Measurements from ENCODE around the gene ERLIN1.
A peak's percentile ranks its signal among the peaks of the same experiment; 100 is the strongest.

The ERLIN1 gene

GRCh38 chr10:100100651-100101184, 85.1 kb downstream of the ERLIN1 start:
- peak; percentile 25 for DNase-seq (ENCODE audit: low read depth)
- TF ChIP-seq, protein P1, sequence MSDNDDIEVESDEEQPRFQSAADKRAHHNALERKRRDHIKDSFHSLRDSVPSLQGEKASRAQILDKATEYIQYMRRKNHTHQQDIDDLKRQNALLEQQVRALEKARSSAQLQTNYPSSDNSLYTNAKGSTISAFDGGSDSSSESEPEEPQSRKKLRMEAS (IDR thresholded peaks at IDR 0.05; ENCODE audit: low read depth, low read length): no peak
- no peak for TF ChIP-seq POLR2A (IDR thresholded peaks at IDR 0.05; ENCODE audit: extremely low read depth, insufficient read length)
- TF ChIP-seq CTCF (IDR thresholded peaks at IDR 0.05; ENCODE audit: low read depth, low read length): peak; percentile 19
- no peak overlapping the region for H3K4me3 ChIP-seq (ENCODE audit: low read depth, low read length)

Data from NB4 (cell line).